ENCODE results near the gene PLAC9.
"Not testable (repeated sequence)": the region's sequence is repeated elsewhere in the genome, so short reads cannot be mapped to it uniquely, and the experiment has no call there.

PLAC9 gene

GRCh38 chr10:80132299-80133139, at the start of gene PLAC9:
Gene PLAC9 (plus strand): TSS chr10:80132730. CDS start chr10:80132763, 33 bp downstream.
- DNase-seq (ENCODE audit: low read depth): no peak

- no peak for DNase-seq (ENCODE audit: low read depth)
Observed at GRCh38 chr10:80090121-80090520, 42.4 kb upstream of the PLAC9 start.

- DNase-seq (ENCODE audit: low read depth): no peak
Observed at GRCh38 chr10:80094231-80094630, 38.3 kb upstream of the PLAC9 start.

- not testable (repeated sequence) for DNase-seq (ENCODE audit: low read depth)
Observed at GRCh38 chr10:80098272-80098671, 34.3 kb upstream of the PLAC9 start.

GRCh38 chr10:80099295-80099694, 33.2 kb upstream of the PLAC9 start:
- DNase-seq (ENCODE audit: low read depth): not testable (repeated sequence)

GRCh38 chr10:80100116-80100515, 32.4 kb upstream of the PLAC9 start:
- no peak for DNase-seq (ENCODE audit: low read depth)

- no peak for DNase-seq (ENCODE audit: low read depth)
Observed at GRCh38 chr10:80100861-80101695, 31.5 kb upstream of the PLAC9 start.

GRCh38 chr10:80104066-80104926, 28.2 kb upstream of the PLAC9 start:
- no peak for DNase-seq (ENCODE audit: low read depth)

- no peak for DNase-seq (ENCODE audit: low read depth)
Observed at GRCh38 chr10:80108576-80109239, 23.8 kb upstream of the PLAC9 start.

- DNase-seq (ENCODE audit: low read depth): no peak
Observed at GRCh38 chr10:80110986-80111385, 21.5 kb upstream of the PLAC9 start.

- DNase-seq (ENCODE audit: low read depth): no peak
Observed at GRCh38 chr10:80118669-80119068, 13.9 kb upstream of the PLAC9 start.

GRCh38 chr10:80122110-80122710, 10.3 kb upstream of the PLAC9 start:
- DNase-seq (ENCODE audit: low read depth): no peak

- no peak for DNase-seq (ENCODE audit: low read depth)
Observed at GRCh38 chr10:80122746-80123145, 9.8 kb upstream of the PLAC9 start.

- no peak for DNase-seq (ENCODE audit: low read depth)
Observed at GRCh38 chr10:80126876-80127275, 5.7 kb upstream of the PLAC9 start.

- DNase-seq (ENCODE audit: low read depth): no peak
Observed at GRCh38 chr10:80131499-80131901, 1.0 kb upstream of the PLAC9 start.

GRCh38 chr10:80133206-80133605, 676 bp downstream of the PLAC9 start:
- DNase-seq (ENCODE audit: low read depth): no peak

GRCh38 chr10:80133687-80134086, 1.2 kb downstream of the PLAC9 start:
- not testable (repeated sequence) for DNase-seq (ENCODE audit: low read depth)

GRCh38 chr10:80136134-80136571, 3.6 kb downstream of the PLAC9 start:
- no peak for DNase-seq (ENCODE audit: low read depth)

- DNase-seq (ENCODE audit: low read depth): no peak
Observed at GRCh38 chr10:80137031-80137862, 4.7 kb downstream of the PLAC9 start.

GRCh38 chr10:80137920-80138319, 5.4 kb downstream of the PLAC9 start:
- no peak for DNase-seq (ENCODE audit: low read depth)
